ENCODE results near the gene CUEDC2. TPM values are rescaled to one million over a fixed set of nuclear protein-coding genes. Genes with fewer than 3 reads are reported as not detected.

CUEDC2 gene
- total and polyA plus RNA-seq, 4 donors = 14.4 to 36.1 (median 24.1) TPM

GRCh38 chr10:102479651-102480050 is 47.3 kb upstream of the CUEDC2 start (continued):
- TF ChIP-seq CTCF (IDR thresholded peaks at IDR 0.05; ENCODE audit: low read depth, low read length, missing input control) = no peak
- TF ChIP-seq FOXA2 (IDR thresholded peaks at IDR 0.05) = no peak
- no peak for TF ChIP-seq HNF4G (IDR thresholded peaks at IDR 0.05)
- TF ChIP-seq GABPA (IDR thresholded peaks at IDR 0.05 in 1 of 2, conservative IDR thresholded peaks at IDR 0.05 in 1 of 2) = no peak

- no peak for DNase-seq (ENCODE audit: low spot score)
- Histone ChIP-seq H3K27ac (ENCODE audit: low read depth in 1 of 2, low read length in 2 of 2) (no peak overlapping the region), H3K27me3 (ENCODE audit: control insufficient read depth in 4 of 4, insufficient read depth in 4 of 4, low read length in 3 of 4) (no peaks in the 10 kb centered on the region), H3K9ac (ENCODE audit: low read depth in 1 of 2, low read length in 2 of 2) (no peak overlapping the region), H3K9me3 (ENCODE audit: control insufficient read depth in 4 of 4, low read length in 3 of 4) (no peaks in the 10 kb centered on the region), H3K4me1 (ENCODE audit: control insufficient read depth in 4 of 4, insufficient read depth in 4 of 4, low read length in 3 of 4) (peaks cover 0 to 3% (median 1%) of the 10 kb centered on the region in 4 donors), H3K4me3 (ENCODE audit: low read depth in 1 of 3, low read length in 3 of 3) (no peak overlapping the region), H3K36me3 (ENCODE audit: control insufficient read depth in 4 of 4, insufficient read depth in 3 of 4, low read depth in 1 of 4, low read length in 3 of 4) (peaks cover 0 to 20% (median 14%) of the 10 kb centered on the region in 4 donors)
- TF ChIP-seq MAX (IDR thresholded peaks at IDR 0.05) (no peak), TAF1 (conservative IDR thresholded peaks at IDR 0.05) (no peak), REST (IDR thresholded peaks at IDR 0.05) (no peak), CTCF (IDR thresholded peaks at IDR 0.05; ENCODE audit: low read depth, low read length, missing input control) (no peak), NR2F2 (IDR thresholded peaks at IDR 0.05) (no peak), SP1 (IDR thresholded peaks at IDR 0.05) (no peak), EGR1 (IDR thresholded peaks at IDR 0.05; ENCODE audit: low read depth in 2 of 2) (no peak), GABPA (IDR thresholded peaks at IDR 0.05 in 1 of 2, conservative IDR thresholded peaks at IDR 0.05 in 1 of 2) (no peak), ATF3 (IDR thresholded peaks at IDR 0.05) (no peak), ZBTB33 (IDR thresholded peaks at IDR 0.05) (no peak), RAD21 (IDR thresholded peaks at IDR 0.05) (no peak), FOXA2 (IDR thresholded peaks at IDR 0.05) (no peak), YY1 (IDR thresholded peaks at IDR 0.05) (no peak), JUND (IDR thresholded peaks at IDR 0.05) (no peak), HNF4G (IDR thresholded peaks at IDR 0.05) (no peak), HNF4A (conservative IDR thresholded peaks at IDR 0.05) (no peak), FOXA1 (IDR thresholded peaks at IDR 0.05) (no peak), RXRA (IDR thresholded peaks at IDR 0.05) (no peak)
- WGBS = 84% methylated on average over 9 of the region's 9 CpGs
Measured at GRCh38 chr10:102476466-102477141, 44.2 kb upstream of the CUEDC2 start.

All from liver (tissue), 9 donors.